Middle frontal gyrus (tissue), 1 donor: ENCODE results near the gene CFAP43.
"Not testable (repeated sequence)": the region's sequence is repeated elsewhere in the genome, so short reads cannot be mapped to it uniquely, and the experiment has no call there.

Experiments
- DNase-seq: peaks from one replicate; pipeline ENCODE4 v3.0.0-alpha.2; 2015; ENCODE audit warnings: low spot score; ENCODE audit errors: extremely low spot score

Gene CFAP43

GRCh38 chr10:104232613-104233102 is 494 bp upstream of the CFAP43 start:
- no peak for DNase-seq

GRCh38 chr10:104230490-104230889 is 1.7 kb downstream of the CFAP43 start:
- DNase-seq, result no peak

GRCh38 chr10:104223304-104223703 is 8.9 kb downstream of the CFAP43 start:
- no peak for DNase-seq

- DNase-seq, result no peak
Measured at GRCh38 chr10:104220522-104220921, 11.6 kb downstream of the CFAP43 start.

GRCh38 chr10:104218751-104219150 is 13.4 kb downstream of the CFAP43 start:
- no peak for DNase-seq

- no peak for DNase-seq
Measured at GRCh38 chr10:104216631-104217030, 15.5 kb downstream of the CFAP43 start.

- peak; percentile 43 for DNase-seq
Measured at GRCh38 chr10:104209575-104210198, 22.5 kb downstream of the CFAP43 start.

GRCh38 chr10:104208730-104209129 is 23.4 kb downstream of the CFAP43 start:
- DNase-seq, result no peak

- DNase-seq, result no peak
Measured at GRCh38 chr10:104202231-104202630, 29.9 kb downstream of the CFAP43 start.

- DNase-seq, result no peak
Measured at GRCh38 chr10:104201636-104202035, 30.5 kb downstream of the CFAP43 start.

GRCh38 chr10:104199567-104199966 is 32.6 kb downstream of the CFAP43 start:
- DNase-seq, result no peak

GRCh38 chr10:104197364-104197763 is 34.8 kb downstream of the CFAP43 start:
- no peak for DNase-seq

GRCh38 chr10:104195706-104196105 is 36.5 kb downstream of the CFAP43 start:
- DNase-seq, result no peak

- no peak for DNase-seq
Measured at GRCh38 chr10:104193787-104194186, 38.4 kb downstream of the CFAP43 start.

GRCh38 chr10:104190695-104191094 is 41.5 kb downstream of the CFAP43 start:
- DNase-seq, result no peak

- no peak for DNase-seq
Measured at GRCh38 chr10:104183682-104184081, 48.5 kb downstream of the CFAP43 start.

GRCh38 chr10:104174136-104174535 is 58.0 kb downstream of the CFAP43 start:
- not testable (repeated sequence) for DNase-seq

- no peak for DNase-seq
Measured at GRCh38 chr10:104170610-104171254, 61.4 kb downstream of the CFAP43 start.

GRCh38 chr10:104155591-104155990 is 76.6 kb downstream of the CFAP43 start:
- DNase-seq, result no peak

- DNase-seq, result no peak
Measured at GRCh38 chr10:104151737-104152136, 80.4 kb downstream of the CFAP43 start.

GRCh38 chr10:104150139-104150538 is 82.0 kb downstream of the CFAP43 start:
- no peak for DNase-seq

GRCh38 chr10:104146882-104147281 is 85.3 kb downstream of the CFAP43 start:
- DNase-seq, result peak; percentile 81

GRCh38 chr10:104144931-104145330 is 87.2 kb downstream of the CFAP43 start:
- DNase-seq, result no peak
